ENCODE measurements around the gene CASP8AP2.
"Not testable (repeated sequence)": the region's sequence is repeated elsewhere in the genome, so short reads cannot be mapped to it uniquely, and the experiment has no call there.

The CASP8AP2 gene

DNA sequence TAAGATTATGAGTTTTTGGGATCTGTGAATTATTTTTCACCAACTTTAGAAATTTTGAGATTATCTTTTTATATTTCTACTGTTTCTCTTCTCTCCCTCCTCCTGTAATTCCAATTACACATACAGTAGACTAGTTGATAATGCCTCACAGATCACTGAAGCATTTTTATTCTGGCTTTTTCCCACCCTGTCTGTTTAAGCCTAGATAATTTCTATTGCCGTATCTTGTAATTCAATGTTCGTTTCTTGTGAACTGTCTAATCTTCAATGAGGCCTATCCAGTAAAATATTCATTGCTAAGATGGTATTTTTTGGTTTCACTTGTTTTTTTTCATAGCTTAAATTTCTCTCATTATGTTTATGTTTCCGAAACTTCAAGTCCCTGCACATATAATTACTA, 22.1 kb upstream of the CASP8AP2 start:
- TF ChIP-seq Cebpa-rat (IDR thresholded peaks at IDR 0.05) = no peak
- Histone ChIP-seq H3K4me2 (no peak overlapping the region), H3K9me3 (replicated peaks in 1 of 11) (no peaks in the 10 kb centered on the region), H3K4me3 (no peak overlapping the region), H3K4me1 (peaks cover 0 to 9% (median 0%) of the 10 kb centered on the region in 10 experiments; a peak in 5 of 20 replicates), H3K9ac (no peak overlapping the region), H3K27me3 (no peaks in the 10 kb centered on the region), H3K36me3 (peaks cover 0 to 8% (median 5%) of the 10 kb centered on the region in 11 experiments; a peak in 4 of 22 replicates), H3K27ac (no peak overlapping the region), H4K20me1 (peaks cover 0 to 99% (median 33%) of the 10 kb centered on the region in 11 experiments; a peak in 13 of 22 replicates)

DNA sequence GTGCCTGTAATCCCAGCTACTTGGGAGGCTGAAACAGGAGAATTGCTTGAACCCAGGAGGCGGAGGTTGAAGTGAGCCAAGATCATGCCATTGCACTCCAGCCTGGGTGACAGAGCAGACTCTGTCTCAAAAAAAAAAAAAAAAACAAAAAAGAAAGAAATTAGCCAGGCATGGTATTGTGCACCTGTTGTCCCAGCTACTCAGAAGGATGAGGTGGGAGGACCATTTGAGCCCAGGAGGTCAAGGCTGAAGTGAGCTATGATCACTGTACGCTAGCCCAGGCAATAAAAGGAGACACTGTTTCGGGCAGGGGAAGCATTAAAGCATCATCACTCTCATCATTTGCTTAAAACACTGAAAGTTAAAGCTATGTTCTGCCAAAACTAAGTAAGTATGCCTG, 16.3 kb upstream of the CASP8AP2 start:
- peaks cover 10 to 24% (median 16%) of the 10 kb centered on the region in 10 experiments; a peak in 18 of 20 replicates for H3K4me1 ChIP-seq
- H3K27me3 ChIP-seq; H3K4me3 ChIP-seq; H3K36me3 ChIP-seq; H3K27ac ChIP-seq; H3K9ac ChIP-seq; H3K9me3 ChIP-seq (replicated peaks in 1 of 11); H3K4me2 ChIP-seq: not testable (repeated sequence)
- peaks cover 0 to 99% (median 62%) of the 10 kb centered on the region in 11 experiments; a peak in 15 of 22 replicates for H4K20me1 ChIP-seq

DNA sequence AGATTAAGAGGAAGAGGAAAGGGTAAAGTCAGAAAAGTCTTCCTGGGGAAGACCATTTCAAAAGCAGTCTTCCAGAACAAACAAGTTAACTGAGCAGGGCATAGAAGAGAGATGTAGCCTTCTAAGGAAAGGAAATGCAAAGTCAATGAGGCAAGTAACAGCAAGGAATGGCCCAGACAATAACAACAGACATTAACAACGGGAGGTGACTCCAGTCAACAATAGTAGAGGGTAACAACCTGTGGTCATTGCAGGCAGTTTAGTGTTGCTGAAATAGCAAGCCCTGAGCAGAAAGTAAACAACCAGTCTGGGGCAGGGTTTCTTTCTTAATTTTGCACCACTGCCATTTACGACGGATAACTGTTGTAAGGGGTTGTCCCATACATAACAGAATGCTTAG, 12.2 kb upstream of the CASP8AP2 start:
- Histone ChIP-seq H3K4me3 (peak overlapping the region in 6 of 10 experiments; percentile 80 to 88 (median 82); a peak in 7 of 20 replicates), H3K4me2 (peak overlapping the region; percentile 69 to 79 (median 75); a peak in 21 of 22 replicates), H3K27me3 (no peaks in the 10 kb centered on the region), H3K9ac (peak overlapping the region in 4 of 11 experiments; percentile 83 to 90 (median 84); a peak in 4 of 22 replicates), H3K27ac (no peak overlapping the region), H3K9me3 (replicated peaks in 1 of 11) (no peaks in the 10 kb centered on the region), H3K4me1 (peaks cover 14 to 30% (median 21%) of the 10 kb centered on the region in 10 experiments; a peak in 18 of 20 replicates), H4K20me1 (peaks cover 0 to 63% (median 42%) of the 10 kb centered on the region in 11 experiments; a peak in 15 of 22 replicates), H3K36me3 (no peaks in the 10 kb centered on the region; a peak in 1 of 22 replicates)
- no peak for TF ChIP-seq Cebpa-rat (IDR thresholded peaks at IDR 0.05)

DNA sequence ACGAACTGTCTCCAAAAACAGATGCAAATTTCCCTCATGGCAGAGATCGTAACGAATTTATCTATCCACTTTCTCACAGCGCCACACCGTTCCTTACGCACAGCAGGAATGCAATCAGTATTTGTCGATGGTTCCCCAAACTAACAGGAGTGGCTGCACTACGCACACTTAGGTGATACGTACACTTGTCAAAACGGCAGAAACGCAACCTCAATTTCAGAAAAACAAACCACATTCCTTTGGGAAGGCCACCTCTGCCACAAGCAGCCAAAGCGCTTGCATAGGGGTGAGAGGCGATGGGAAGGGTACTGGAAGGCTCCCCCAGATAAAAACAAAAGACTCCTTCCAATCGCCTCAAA, 10.7 kb upstream of the CASP8AP2 start:
- no peaks in the 10 kb centered on the region for H3K9me3 ChIP-seq (replicated peaks in 1 of 11)

DNA sequence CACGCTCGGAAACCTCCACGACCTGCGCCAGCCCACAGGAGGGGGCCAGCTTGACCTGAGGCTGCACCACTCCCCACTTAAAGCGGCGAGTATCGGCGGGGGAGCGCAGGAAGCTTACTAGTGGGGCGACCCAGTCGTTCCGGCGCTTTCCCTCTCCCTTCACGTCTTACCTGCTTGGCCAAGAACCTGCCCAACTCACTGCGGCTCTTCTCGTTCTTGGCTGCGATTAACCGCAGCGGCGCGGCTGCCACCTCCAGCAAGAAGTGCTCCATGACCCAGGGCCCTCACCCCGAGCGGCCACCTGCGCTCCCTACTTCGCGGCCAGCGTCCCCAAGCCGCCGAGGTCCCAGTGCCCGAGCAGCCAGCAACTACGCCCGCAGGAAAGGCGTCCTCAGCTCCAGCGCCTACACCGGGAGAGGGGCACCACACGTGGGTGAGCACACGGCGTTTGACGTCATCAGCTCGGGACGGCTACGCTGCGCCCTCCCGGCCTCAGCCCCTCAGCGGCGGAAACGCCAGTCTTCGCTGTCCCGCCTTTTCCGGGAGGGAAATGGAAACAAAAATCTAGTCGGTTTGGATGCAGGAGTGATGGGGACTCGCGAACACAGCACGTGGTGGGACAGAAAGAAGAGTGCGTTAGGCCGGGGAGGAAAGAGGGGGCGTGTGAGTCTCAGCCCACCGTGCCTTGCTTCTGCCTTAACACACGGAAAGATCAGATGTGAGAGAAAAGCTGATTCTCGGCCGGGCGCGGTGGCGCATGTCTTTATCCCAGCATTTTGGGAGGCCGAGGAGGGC, 10.1 kb upstream of the CASP8AP2 start, which contains the start of gene MDN1:
Gene MDN1 (minus strand): TSS at position 459 of the 795 bp plus-strand sequence. CDS start 187 bp downstream, at position 272.
- TF ChIP-seq Cebpa-rat (IDR thresholded peaks at IDR 0.05) = no peak
- H3K36me3 ChIP-seq = no peaks in the 10 kb centered on the region; a peak in 1 of 22 replicates
- peak within 1 kb of the TSS; percentile 46 to 89 (median 87); a peak in 21 of 22 replicates for H3K27ac ChIP-seq
- no peaks in the 10 kb centered on the region for H3K27me3 ChIP-seq
- peaks cover 14 to 30% (median 21%) of the 10 kb centered on the region in 10 experiments; a peak in 18 of 20 replicates for H3K4me1 ChIP-seq
- peaks cover 0 to 42% (median 27%) of the 10 kb centered on the region in 11 experiments; a peak in 15 of 22 replicates for H4K20me1 ChIP-seq
- H3K9me3 ChIP-seq (replicated peaks in 1 of 11) = no peaks in the 10 kb centered on the region
- H3K4me3 ChIP-seq = peak within 1 kb of the TSS; percentile 79 to 88 (median 82)
- H3K4me2 ChIP-seq = peak within 1 kb of the TSS; percentile 71 to 79 (median 75)
- peak within 1 kb of the TSS; percentile 78 to 90 (median 83) for H3K9ac ChIP-seq

More for the DNA sequence above, 10.7 kb upstream of the CASP8AP2 start:
- TF ChIP-seq Cebpa-rat (IDR thresholded peaks at IDR 0.05) = no peak
- H3K4me2 ChIP-seq = peak overlapping the region; percentile 69 to 79 (median 75)
- H3K27me3 ChIP-seq = no peaks in the 10 kb centered on the region
- H3K4me1 ChIP-seq = peaks cover 14 to 30% (median 21%) of the 10 kb centered on the region in 10 experiments; a peak in 18 of 20 replicates
- peak overlapping the region; percentile 79 to 88 (median 82) for H3K4me3 ChIP-seq
- peak overlapping the region; percentile 78 to 90 (median 83) for H3K9ac ChIP-seq
- no peaks in the 10 kb centered on the region; a peak in 1 of 22 replicates for H3K36me3 ChIP-seq
- peak overlapping the region; percentile 46 to 89 (median 87); a peak in 21 of 22 replicates for H3K27ac ChIP-seq
- H4K20me1 ChIP-seq = peaks cover 0 to 48% (median 33%) of the 10 kb centered on the region in 11 experiments; a peak in 15 of 22 replicates

DNA sequence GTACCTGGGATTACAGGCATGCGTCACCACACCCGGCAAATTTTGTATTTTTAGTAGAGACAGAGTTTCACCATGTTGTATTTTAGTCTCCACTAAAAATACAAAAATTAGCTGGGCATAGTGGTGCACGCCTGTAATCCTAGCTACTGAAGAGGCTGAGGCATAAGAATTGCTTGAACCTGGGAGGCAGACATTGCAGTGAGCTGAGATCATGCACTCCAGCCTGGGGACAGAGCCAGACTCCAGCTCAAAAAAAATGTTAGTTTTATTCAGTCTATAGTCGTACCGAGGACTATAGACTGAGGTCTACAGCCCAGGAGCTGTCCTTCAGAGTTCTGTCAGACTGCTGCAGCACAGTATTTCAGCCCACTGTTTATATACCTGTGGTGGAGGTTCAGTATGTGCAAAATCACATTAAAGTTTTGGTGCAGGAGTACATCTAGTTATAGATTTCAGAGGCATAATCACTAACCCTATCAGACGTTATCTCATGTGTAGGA, 3.6 kb upstream of the CASP8AP2 start:
- H3K9ac ChIP-seq = no peak overlapping the region
- H3K36me3 ChIP-seq = peaks cover 0 to 1% (median 0%) of the 10 kb centered on the region in 11 experiments; a peak in 1 of 22 replicates
- H3K27ac ChIP-seq = no peak overlapping the region
- no peaks in the 10 kb centered on the region for H4K20me1 ChIP-seq
- no peak overlapping the region for H3K4me3 ChIP-seq
- H3K27me3 ChIP-seq = no peaks in the 10 kb centered on the region
- no peak overlapping the region for H3K4me2 ChIP-seq
- TF ChIP-seq Cebpa-rat (IDR thresholded peaks at IDR 0.05) = no peak
- peaks cover 6 to 9% (median 8%) of the 10 kb centered on the region in 10 experiments; a peak in 14 of 20 replicates for H3K4me1 ChIP-seq
- no peaks in the 10 kb centered on the region for H3K9me3 ChIP-seq (replicated peaks in 1 of 11)

DNA sequence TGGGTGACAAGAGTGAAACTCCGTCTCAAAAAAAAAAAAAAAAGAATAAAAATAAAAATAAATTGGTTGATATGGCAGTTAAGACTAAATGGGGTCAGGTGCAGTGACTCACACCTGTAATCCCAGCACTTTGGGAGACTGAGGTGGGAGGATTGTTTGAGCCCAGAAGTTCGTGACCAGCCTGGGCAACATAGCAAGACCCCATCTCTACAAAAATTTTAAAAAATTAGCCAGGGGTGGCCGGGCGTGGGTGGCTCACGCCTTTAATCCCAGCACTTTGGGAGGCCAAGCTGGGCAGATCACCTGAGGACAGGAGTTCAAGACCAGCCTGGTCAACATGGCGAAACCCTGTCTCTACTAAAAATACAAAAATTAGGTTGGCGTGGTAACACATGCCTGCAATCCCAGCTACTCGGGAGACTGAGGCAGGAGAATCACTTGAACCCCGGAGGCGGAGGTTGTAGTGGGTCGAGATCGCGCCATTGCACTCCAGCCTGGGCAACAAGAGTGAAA, 1.1 kb upstream of the CASP8AP2 start:
- Histone ChIP-seq H3K4me1 (peaks cover 8 to 13% (median 11%) of the 10 kb centered on the region in 10 experiments; a peak in 15 of 20 replicates), H3K27ac (peak overlapping the region; percentile 16 to 79 (median 73); a peak in 20 of 22 replicates), H3K9ac (peak overlapping the region; percentile 75 to 83 (median 80)), H3K4me2 (peak overlapping the region; percentile 44 to 67 (median 64)), H3K4me3 (peak overlapping the region; percentile 67 to 79 (median 76)), H3K36me3 (peaks cover 0 to 26% (median 3%) of the 10 kb centered on the region in 11 experiments; a peak in 6 of 22 replicates)
- not testable (repeated sequence) for H3K27me3 ChIP-seq; H3K9me3 ChIP-seq (replicated peaks in 1 of 11); H4K20me1 ChIP-seq

DNA sequence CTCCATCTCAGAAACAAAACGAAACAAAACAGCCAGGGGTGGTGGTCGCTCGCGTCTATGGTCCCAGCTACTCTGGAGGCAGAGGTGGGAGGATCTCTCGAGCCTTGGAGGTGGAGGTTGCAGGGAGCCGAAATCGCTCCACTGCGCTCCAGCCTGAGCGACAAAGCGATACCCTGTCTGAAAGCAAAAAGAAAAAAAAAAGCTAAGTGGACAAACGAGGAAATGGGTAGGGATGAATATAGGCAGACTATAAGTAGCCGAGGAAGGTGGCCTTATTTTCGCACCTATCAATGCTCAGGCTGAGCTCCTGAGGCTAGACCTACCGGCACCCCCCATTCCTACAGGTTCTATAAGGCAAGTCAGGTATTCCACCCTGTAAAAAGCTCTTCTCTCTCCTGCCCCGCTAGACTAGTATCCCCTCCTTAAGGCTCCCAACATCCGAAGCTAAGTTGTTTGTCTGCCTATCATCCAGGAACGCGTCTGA, 650 bp upstream of the CASP8AP2 start:
- Histone ChIP-seq H3K36me3 (peaks cover 0 to 26% (median 3%) of the 10 kb centered on the region in 11 experiments; a peak in 6 of 22 replicates), H3K9me3 (replicated peaks in 1 of 11) (no peaks in the 10 kb centered on the region), H3K27ac (peak overlapping the region; percentile 16 to 79 (median 73); a peak in 20 of 22 replicates), H3K9ac (peak overlapping the region; percentile 75 to 83 (median 80)), H3K4me1 (peaks cover 8 to 13% (median 11%) of the 10 kb centered on the region in 10 experiments; a peak in 15 of 20 replicates), H3K4me3 (peak overlapping the region; percentile 67 to 79 (median 76)), H3K4me2 (peak overlapping the region; percentile 44 to 67 (median 64)), H4K20me1 (no peaks in the 10 kb centered on the region), H3K27me3 (no peaks in the 10 kb centered on the region)
- TF ChIP-seq Cebpa-rat (IDR thresholded peaks at IDR 0.05) = no peak
